ENCODE data around the gene CNTNAP2. TPM values are rescaled to one million over a fixed set of nuclear protein-coding genes. Genes with fewer than 3 reads are reported as not detected.
A peak's percentile ranks its signal among the peaks of the same experiment; 100 is the strongest.

The CNTNAP2 gene
- total and polyA plus RNA-seq, 2 donors: 5.1 to 10.3 TPM

DNA sequence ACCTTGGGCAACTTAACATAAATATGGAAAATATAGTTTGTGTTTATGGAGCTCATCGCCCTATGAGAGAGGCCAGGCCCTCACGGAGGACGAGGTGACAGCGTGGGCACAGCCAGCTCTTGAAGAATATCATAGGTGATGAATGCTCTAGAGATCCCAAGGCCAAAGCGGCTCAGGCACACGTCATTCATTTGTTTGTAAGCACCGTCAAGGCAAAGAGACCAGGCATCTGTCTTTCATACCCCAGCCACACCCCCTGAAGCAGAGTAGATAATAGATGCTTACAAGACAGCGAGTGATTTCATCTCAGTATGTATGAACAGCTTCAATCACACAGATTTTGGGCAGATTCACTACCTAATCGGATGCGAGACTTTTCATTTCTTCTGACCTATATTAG lies 2231.9 kb downstream of the CNTNAP2 start:
- no peak overlapping the region for H3K27ac ChIP-seq (ENCODE audit: low read depth in 1 of 2, low read length in 1 of 2)
- DNase-seq (ENCODE audit: low read depth in 6 of 9, low spot score in 9 of 9): no peak
- no peaks in the 10 kb centered on the region for H3K27me3 ChIP-seq (ENCODE audit: control insufficient read depth in 2 of 2, insufficient read depth in 1 of 2, low read length in 1 of 2)
- no peaks in the 10 kb centered on the region for H3K9me3 ChIP-seq (ENCODE audit: control insufficient read depth in 2 of 2, insufficient read depth in 1 of 2, low read length in 1 of 2)
- no peak overlapping the region for H3K4me3 ChIP-seq (ENCODE audit: low read length in 2 of 2)
- 88% methylated on average over 10 of the region's 10 CpGs for WGBS
- H3K4me1 ChIP-seq (ENCODE audit: control insufficient read depth in 2 of 2, insufficient read depth in 2 of 2, low read length in 2 of 2): no peaks in the 10 kb centered on the region
- no peaks in the 10 kb centered on the region for H3K36me3 ChIP-seq (ENCODE audit: control insufficient read depth in 2 of 2, insufficient read depth in 2 of 2, low read length in 1 of 2)

DNA sequence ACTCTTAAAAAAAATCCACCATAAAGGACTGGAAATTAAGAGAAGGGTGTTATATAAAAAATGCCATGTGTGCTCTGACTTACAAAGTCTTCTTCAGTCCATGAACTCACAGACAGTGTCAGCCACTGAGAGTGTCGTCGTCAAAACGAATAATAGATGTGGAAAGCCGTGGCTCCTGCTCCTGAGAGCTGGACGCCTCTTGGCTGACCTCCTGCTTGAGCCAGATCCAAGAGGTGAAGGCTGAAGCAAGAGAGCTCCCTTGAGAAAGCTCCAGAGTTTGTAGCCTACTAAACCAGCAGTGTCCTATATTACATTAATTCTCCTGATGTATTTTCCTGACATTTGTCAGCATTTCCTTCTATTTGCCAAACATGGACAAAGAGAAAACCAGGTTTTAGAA lies 2239.7 kb downstream of the CNTNAP2 start:
- no peak for DNase-seq (ENCODE audit: low read depth in 6 of 9, low spot score in 9 of 9)

DNA sequence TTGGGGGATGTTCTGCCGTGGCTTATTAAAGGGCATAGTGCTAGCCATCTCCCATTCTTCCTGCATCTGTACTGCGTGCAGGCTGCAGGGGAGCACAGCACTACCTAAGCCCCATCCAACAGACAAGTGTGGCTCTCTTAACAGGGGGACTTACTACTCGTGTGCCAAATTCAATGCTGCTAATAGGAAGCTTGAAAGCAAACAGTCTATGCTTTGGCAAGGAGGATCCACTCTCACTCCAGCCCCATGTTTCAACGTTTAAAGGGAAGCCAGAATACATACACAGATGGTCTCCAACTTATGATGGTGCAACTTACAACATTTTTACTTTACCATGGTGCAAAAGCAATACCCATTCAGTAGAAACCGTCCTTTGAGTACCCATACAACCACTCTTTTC lies 2245.9 kb downstream of the CNTNAP2 start:
- Histone ChIP-seq H3K4me1 (ENCODE audit: control insufficient read depth in 2 of 2, insufficient read depth in 2 of 2, low read length in 2 of 2) (no peaks in the 10 kb centered on the region), H3K27ac (ENCODE audit: low read depth in 1 of 2, low read length in 1 of 2) (no peak overlapping the region), H3K27me3 (ENCODE audit: control insufficient read depth in 2 of 2, insufficient read depth in 1 of 2, low read length in 1 of 2) (no peaks in the 10 kb centered on the region), H3K9me3 (ENCODE audit: control insufficient read depth in 2 of 2, insufficient read depth in 1 of 2, low read length in 1 of 2) (no peaks in the 10 kb centered on the region), H3K4me3 (ENCODE audit: low read length in 2 of 2) (no peak overlapping the region), H3K36me3 (ENCODE audit: control insufficient read depth in 2 of 2, insufficient read depth in 2 of 2, low read length in 1 of 2) (no peaks in the 10 kb centered on the region)
- WGBS: 94% methylated on average over 5 of the region's 5 CpGs
- no peak for DNase-seq (ENCODE audit: low read depth in 6 of 9, low spot score in 9 of 9)

More for the DNA sequence above, 2239.7 kb downstream of the CNTNAP2 start:
- H3K27me3 ChIP-seq (ENCODE audit: control insufficient read depth in 2 of 2, insufficient read depth in 1 of 2, low read length in 1 of 2): no peaks in the 10 kb centered on the region
- H3K4me1 ChIP-seq (ENCODE audit: control insufficient read depth in 2 of 2, insufficient read depth in 2 of 2, low read length in 2 of 2): no peaks in the 10 kb centered on the region
- WGBS: 93% methylated on average over 5 of the region's 5 CpGs
- H3K9me3 ChIP-seq (ENCODE audit: control insufficient read depth in 2 of 2, insufficient read depth in 1 of 2, low read length in 1 of 2): no peaks in the 10 kb centered on the region
- H3K4me3 ChIP-seq (ENCODE audit: low read length in 2 of 2): no peak overlapping the region
- no peaks in the 10 kb centered on the region for H3K36me3 ChIP-seq (ENCODE audit: control insufficient read depth in 2 of 2, insufficient read depth in 2 of 2, low read length in 1 of 2)
- no peak overlapping the region for H3K27ac ChIP-seq (ENCODE audit: low read depth in 1 of 2, low read length in 1 of 2)

DNA sequence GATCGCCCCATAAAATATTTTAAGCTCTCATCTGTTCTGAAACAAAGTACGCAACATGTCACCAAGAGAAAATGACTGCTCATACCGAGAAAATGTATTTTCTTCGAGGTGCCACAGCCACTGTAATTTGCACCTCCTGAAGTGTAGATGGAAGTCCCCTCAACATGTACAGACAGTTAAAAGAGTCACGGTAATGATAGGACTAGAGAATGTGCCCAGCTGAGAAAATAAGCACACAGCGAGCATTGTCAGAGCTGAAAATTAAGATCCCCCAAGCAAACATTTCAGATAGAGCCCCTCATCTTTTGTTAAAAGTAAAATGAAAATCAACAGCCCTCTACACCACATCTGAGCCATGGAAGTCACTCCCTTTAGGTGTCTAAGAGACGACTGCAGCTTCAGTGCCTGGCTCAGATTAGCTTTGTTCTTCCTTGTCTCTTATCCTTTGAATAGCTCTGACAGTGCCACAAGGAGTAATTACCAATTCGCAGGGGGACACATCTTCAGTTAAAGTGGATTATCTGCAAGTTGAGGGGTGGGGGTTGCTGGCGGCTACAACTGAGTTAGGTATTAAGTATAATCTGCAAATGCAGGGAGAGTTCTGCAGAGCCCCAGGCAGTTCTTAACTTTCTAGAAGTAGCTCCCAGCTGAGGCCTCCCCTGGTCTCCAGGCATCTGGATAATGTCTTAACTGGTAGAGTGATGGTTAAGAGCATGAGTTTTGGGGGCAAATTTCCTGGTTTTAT lies 2251.3 kb downstream of the CNTNAP2 start:
- no peaks in the 10 kb centered on the region for H3K36me3 ChIP-seq (ENCODE audit: control insufficient read depth in 2 of 2, insufficient read depth in 2 of 2, low read length in 1 of 2)
- no peaks in the 10 kb centered on the region for H3K9me3 ChIP-seq (ENCODE audit: control insufficient read depth in 2 of 2, insufficient read depth in 1 of 2, low read length in 1 of 2)
- peak overlapping the region; percentile 42 to 78 for H3K27ac ChIP-seq (ENCODE audit: low read depth in 1 of 2, low read length in 1 of 2)
- H3K4me1 ChIP-seq (ENCODE audit: control insufficient read depth in 2 of 2, insufficient read depth in 2 of 2, low read length in 2 of 2): peaks cover 0 to 5% of the 10 kb centered on the region in 2 donors
- DNase-seq (ENCODE audit: low read depth in 6 of 9, low spot score in 9 of 9): peak in 1 of 9 donors; percentile 15
- 93% methylated on average over 9 of the region's 9 CpGs for WGBS
- no peaks in the 10 kb centered on the region for H3K27me3 ChIP-seq (ENCODE audit: control insufficient read depth in 2 of 2, insufficient read depth in 1 of 2, low read length in 1 of 2)
- H3K4me3 ChIP-seq (ENCODE audit: low read length in 2 of 2): no peak overlapping the region

- 95% methylated on average over 10 of the region's 10 CpGs for WGBS
- no peak overlapping the region for H3K4me3 ChIP-seq (ENCODE audit: low read length in 2 of 2)
- no peaks in the 10 kb centered on the region for H3K27me3 ChIP-seq (ENCODE audit: control insufficient read depth in 2 of 2, insufficient read depth in 1 of 2, low read length in 1 of 2)
- H3K36me3 ChIP-seq (ENCODE audit: control insufficient read depth in 2 of 2, insufficient read depth in 2 of 2, low read length in 1 of 2): no peaks in the 10 kb centered on the region
- no peak for DNase-seq (ENCODE audit: low read depth in 6 of 9, low spot score in 9 of 9)
- no peaks in the 10 kb centered on the region for H3K9me3 ChIP-seq (ENCODE audit: control insufficient read depth in 2 of 2, insufficient read depth in 1 of 2, low read length in 1 of 2)
- peak overlapping the region in 1 of 2 donors; percentile 78 for H3K27ac ChIP-seq (ENCODE audit: low read depth in 1 of 2, low read length in 1 of 2)
- peaks cover 0 to 5% of the 10 kb centered on the region in 2 donors for H3K4me1 ChIP-seq (ENCODE audit: control insufficient read depth in 2 of 2, insufficient read depth in 2 of 2, low read length in 2 of 2)
Measured at GRCh38 chr7:148368562-148368961, 2252.0 kb downstream of the CNTNAP2 start.

- Histone ChIP-seq H3K27ac (ENCODE audit: low read depth in 1 of 2, low read length in 1 of 2) (no peak overlapping the region), H3K27me3 (ENCODE audit: control insufficient read depth in 2 of 2, insufficient read depth in 1 of 2, low read length in 1 of 2) (no peaks in the 10 kb centered on the region), H3K36me3 (ENCODE audit: control insufficient read depth in 2 of 2, insufficient read depth in 2 of 2, low read length in 1 of 2) (no peaks in the 10 kb centered on the region), H3K9me3 (ENCODE audit: control insufficient read depth in 2 of 2, insufficient read depth in 1 of 2, low read length in 1 of 2) (no peaks in the 10 kb centered on the region), H3K4me1 (ENCODE audit: control insufficient read depth in 2 of 2, insufficient read depth in 2 of 2, low read length in 2 of 2) (peaks cover 0 to 5% of the 10 kb centered on the region in 2 donors), H3K4me3 (ENCODE audit: low read length in 2 of 2) (no peak overlapping the region)
- no peak for DNase-seq (ENCODE audit: low read depth in 6 of 9, low spot score in 9 of 9)
- WGBS: 96% methylated on average over 11 of the region's 11 CpGs
Measured at GRCh38 chr7:148371280-148371937, 2254.8 kb downstream of the CNTNAP2 start.

- Histone ChIP-seq H3K27ac (ENCODE audit: low read depth in 1 of 2, low read length in 1 of 2) (peak overlapping the region in 1 of 2 donors; percentile 73), H3K9me3 (ENCODE audit: control insufficient read depth in 2 of 2, insufficient read depth in 1 of 2, low read length in 1 of 2) (no peaks in the 10 kb centered on the region), H3K27me3 (ENCODE audit: control insufficient read depth in 2 of 2, insufficient read depth in 1 of 2, low read length in 1 of 2) (no peaks in the 10 kb centered on the region), H3K36me3 (ENCODE audit: control insufficient read depth in 2 of 2, insufficient read depth in 2 of 2, low read length in 1 of 2) (no peaks in the 10 kb centered on the region), H3K4me3 (ENCODE audit: low read length in 2 of 2) (no peak overlapping the region), H3K4me1 (ENCODE audit: control insufficient read depth in 2 of 2, insufficient read depth in 2 of 2, low read length in 2 of 2) (no peaks in the 10 kb centered on the region)
- WGBS: 83% methylated on average over 7 of the region's 7 CpGs
- DNase-seq (ENCODE audit: low read depth in 6 of 9, low spot score in 9 of 9): no peak
Measured at GRCh38 chr7:148374396-148375259, 2258.0 kb downstream of the CNTNAP2 start.

GRCh38 chr7:148379677-148380076 lies 2263.1 kb downstream of the CNTNAP2 start:
- no peak for DNase-seq (ENCODE audit: low read depth in 6 of 9, low spot score in 9 of 9)
- 91% methylated on average over 9 of the region's 9 CpGs for WGBS
- Histone ChIP-seq H3K27me3 (ENCODE audit: control insufficient read depth in 2 of 2, insufficient read depth in 1 of 2, low read length in 1 of 2) (no peaks in the 10 kb centered on the region), H3K4me3 (ENCODE audit: low read length in 2 of 2) (no peak overlapping the region), H3K27ac (ENCODE audit: low read depth in 1 of 2, low read length in 1 of 2) (no peak overlapping the region), H3K4me1 (ENCODE audit: control insufficient read depth in 2 of 2, insufficient read depth in 2 of 2, low read length in 2 of 2) (no peaks in the 10 kb centered on the region), H3K36me3 (ENCODE audit: control insufficient read depth in 2 of 2, insufficient read depth in 2 of 2, low read length in 1 of 2) (no peaks in the 10 kb centered on the region), H3K9me3 (ENCODE audit: control insufficient read depth in 2 of 2, insufficient read depth in 1 of 2, low read length in 1 of 2) (no peaks in the 10 kb centered on the region)
